SJCRH30 (cell line): Measurements from ENCODE around the gene CMTM1. TPM values are rescaled to one million over a fixed set of nuclear protein-coding genes. Genes with fewer than 3 reads are reported as not detected.
"Not testable (repeated sequence)": the region's sequence is repeated elsewhere in the genome, so short reads cannot be mapped to it uniquely, and the experiment has no call there.

Experiments
- DNase-seq, 2 experiments: peaks; one replicate each; pipeline ENCODE4 v3.0.0-alpha.2; 2015 to 2020
- H3K27ac ChIP-seq: fragments of 250-450 bp; sonication (Bioruptor Pico); 2 replicates; pipeline ENCODE4 v1.5.1; 2020; ENCODE audit warnings: mild to moderate bottlenecking, moderate library complexity
- H3K27me3 ChIP-seq: fragments of 250-450 bp; sonication (Bioruptor Pico); 2 replicates; pipeline ENCODE4 v1.5.1; 2020; ENCODE audit warnings: mild to moderate bottlenecking, moderate library complexity
- H3K36me3 ChIP-seq: fragments of 250-450 bp; sonication (Bioruptor Pico); 2 replicates; pipeline ENCODE4 v1.5.1; 2020; ENCODE audit warnings: mild to moderate bottlenecking, moderate library complexity
- H3K4me1 ChIP-seq: fragments of 250-450 bp; sonication (Bioruptor Pico); 2 replicates; pipeline ENCODE4 v1.5.1; 2020; ENCODE audit warnings: mild to moderate bottlenecking, moderate library complexity
- H3K4me3 ChIP-seq: fragments of 250-450 bp; sonication (Bioruptor Pico); 2 replicates; pipeline ENCODE4 v1.5.1; 2020; ENCODE audit warnings: mild to moderate bottlenecking, moderate library complexity
- H3K9me3 ChIP-seq: fragments of 250-450 bp; sonication (Bioruptor Pico); replicated peaks from 2 replicates; pipeline ENCODE4 v1.5.1; 2020; ENCODE audit warnings: mild to moderate bottlenecking, moderate library complexity
- total RNA-seq: library from RNA; depleted of rRNA; stranded (reverse); fragments of >200 nt; shearing (Covaris generic); gene quantifications from 2 replicates; pipeline ENCODE4 v1.2.3, GENCODE V29; 2014

Gene CMTM1
- total RNA-seq, 1 experiment from 2014 or later = 8.2 TPM

DNA sequence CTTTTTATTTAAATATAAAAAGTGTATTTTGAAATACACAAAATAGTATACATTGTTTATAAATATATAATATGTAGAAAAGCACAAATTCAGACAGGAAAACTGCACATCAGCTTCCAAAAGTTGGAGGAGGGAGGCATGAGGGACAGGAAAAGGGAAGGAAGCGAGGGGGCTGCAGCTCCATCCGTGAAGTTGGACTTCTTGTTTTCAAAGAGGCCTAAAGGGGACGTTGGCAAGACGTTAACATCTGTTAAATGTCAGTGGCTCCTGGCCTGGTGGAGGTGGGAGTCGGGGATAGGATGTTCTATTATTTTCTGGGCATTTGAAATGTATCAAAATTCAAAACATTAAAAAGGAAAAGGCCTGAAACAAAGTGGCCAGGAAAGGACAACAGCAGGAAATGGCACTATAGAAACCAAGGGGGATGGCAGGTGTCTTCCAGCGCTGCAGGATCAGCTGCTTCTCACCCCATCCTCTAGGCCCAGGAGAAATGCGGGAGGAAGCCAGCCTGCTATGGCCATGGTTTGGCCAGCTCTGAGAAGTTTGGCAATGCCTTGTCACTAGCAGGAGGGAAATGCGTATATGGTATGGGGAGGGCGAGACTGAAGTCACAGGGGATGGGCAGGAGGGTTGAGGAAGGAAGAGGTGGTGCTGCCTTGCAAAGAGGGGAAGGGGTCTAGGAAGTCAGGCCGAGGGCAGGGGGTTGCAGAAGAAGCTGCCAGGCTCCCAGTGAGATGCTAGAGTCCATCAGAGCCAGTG is 19.4 kb downstream of the CMTM1 start:
- Histone ChIP-seq H3K27me3 (no peaks in the 10 kb centered on the region), H3K9me3 (no peaks in the 10 kb centered on the region), H3K36me3 (0 out of 2 replicates have a peak, but pooled peaks cover 2% of the 10 kb centered on the region), H3K27ac (no peak overlapping the region), H3K4me1 (peaks cover 14% of the 10 kb centered on the region), H3K4me3 (no peak overlapping the region)
- no peak for DNase-seq

DNA sequence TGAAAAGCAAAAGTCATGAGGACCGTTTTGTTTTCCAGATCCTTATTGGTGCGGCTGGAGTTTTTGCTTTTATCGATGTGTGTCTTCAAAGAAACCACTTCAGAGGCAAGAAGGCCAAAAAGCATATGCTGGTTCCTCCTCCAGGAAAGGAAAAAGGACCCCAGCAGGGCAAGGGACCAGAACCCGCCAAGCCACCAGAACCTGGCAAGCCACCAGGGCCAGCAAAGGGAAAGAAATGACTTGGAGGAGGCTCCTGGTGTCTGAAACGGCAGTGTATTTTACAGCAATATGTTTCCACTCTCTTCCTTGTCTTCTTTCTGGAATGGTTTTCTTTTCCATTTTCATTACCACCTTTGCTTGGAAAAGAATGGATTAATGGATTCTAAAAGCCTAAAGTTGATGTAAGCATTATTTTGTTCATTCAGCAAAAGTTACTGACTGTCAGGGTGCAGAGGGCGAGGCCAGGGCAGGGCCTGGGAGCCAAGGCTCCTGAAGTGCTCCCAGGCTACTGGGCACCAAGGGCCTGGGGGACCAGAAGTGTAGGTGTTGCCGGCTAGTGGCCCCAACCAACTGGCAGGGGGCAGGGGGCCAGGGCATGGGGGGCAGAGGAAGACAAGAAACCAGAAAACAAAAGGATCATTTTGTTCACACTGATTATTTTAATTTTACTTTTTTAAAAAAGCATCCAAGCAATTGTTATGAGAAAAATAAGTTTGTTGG is 21.8 kb downstream of the CMTM1 start:
- H3K36me3 ChIP-seq = no peaks in the 10 kb centered on the region
- no peak overlapping the region for H3K27ac ChIP-seq
- no peak overlapping the region for H3K4me3 ChIP-seq
- no peaks in the 10 kb centered on the region for H3K27me3 ChIP-seq
- no peaks in the 10 kb centered on the region for H3K9me3 ChIP-seq
- H3K4me1 ChIP-seq = no peaks in the 10 kb centered on the region
- DNase-seq = no peak

- H3K27ac ChIP-seq = no peak overlapping the region
- no peaks in the 10 kb centered on the region for H3K27me3 ChIP-seq
- DNase-seq = peak; percentile 49 to 58
- H3K36me3 ChIP-seq = no peaks in the 10 kb centered on the region
- H3K4me3 ChIP-seq = no peak overlapping the region
- no peaks in the 10 kb centered on the region for H3K4me1 ChIP-seq
- no peaks in the 10 kb centered on the region for H3K9me3 ChIP-seq
Observed at GRCh38 chr16:66588981-66589713, 22.9 kb downstream of the CMTM1 start.

DNA sequence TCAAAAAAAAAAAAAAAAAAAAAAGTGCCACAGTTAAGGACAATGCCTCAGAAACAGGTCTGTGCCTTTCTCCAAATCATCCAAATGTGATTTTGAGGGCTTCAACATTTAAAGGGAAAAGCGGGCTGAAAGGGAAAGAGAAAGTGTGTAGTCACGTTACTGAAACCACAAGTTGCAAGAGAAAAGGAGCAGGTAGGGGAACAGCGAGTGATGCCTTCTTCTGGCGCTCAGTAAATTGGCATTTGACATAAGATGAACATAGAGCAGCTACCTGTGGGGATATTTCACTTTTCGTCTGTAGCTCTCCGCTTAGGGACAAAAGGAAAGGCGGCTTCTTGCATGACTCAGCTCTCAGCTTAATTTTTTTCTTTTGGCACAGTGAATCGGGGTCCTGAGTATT is 24.1 kb downstream of the CMTM1 start:
- H3K27ac ChIP-seq = no peak overlapping the region
- H3K4me3 ChIP-seq = no peak overlapping the region
- H3K27me3 ChIP-seq = no peaks in the 10 kb centered on the region
- DNase-seq = no peak
- no peaks in the 10 kb centered on the region for H3K36me3 ChIP-seq
- H3K9me3 ChIP-seq = no peaks in the 10 kb centered on the region
- H3K4me1 ChIP-seq = no peaks in the 10 kb centered on the region

DNA sequence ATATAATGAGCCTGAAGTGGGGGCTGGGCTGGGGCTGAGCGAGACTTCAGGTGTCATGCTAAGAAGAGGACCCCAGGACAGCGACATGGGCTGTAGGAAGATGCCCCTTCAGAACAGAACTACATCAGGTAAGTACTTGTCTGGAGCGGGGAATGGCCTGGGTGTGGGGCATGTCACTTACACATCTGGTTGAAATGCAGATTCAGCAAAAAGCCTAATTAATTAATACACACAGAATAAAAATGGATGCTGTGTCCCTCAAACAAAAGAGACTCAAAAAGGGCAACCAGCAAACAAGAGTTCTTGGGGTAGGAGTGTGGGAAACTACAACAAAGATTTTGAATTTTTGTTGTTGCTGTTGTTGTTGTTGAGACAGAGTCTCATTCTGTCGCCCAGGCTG is 24.8 kb downstream of the CMTM1 start:
- no peak overlapping the region for H3K27ac ChIP-seq
- no peaks in the 10 kb centered on the region for H3K9me3 ChIP-seq
- H3K4me3 ChIP-seq = no peak overlapping the region
- DNase-seq = no peak
- no peaks in the 10 kb centered on the region for H3K4me1 ChIP-seq
- H3K36me3 ChIP-seq = no peaks in the 10 kb centered on the region
- no peaks in the 10 kb centered on the region for H3K27me3 ChIP-seq

DNA sequence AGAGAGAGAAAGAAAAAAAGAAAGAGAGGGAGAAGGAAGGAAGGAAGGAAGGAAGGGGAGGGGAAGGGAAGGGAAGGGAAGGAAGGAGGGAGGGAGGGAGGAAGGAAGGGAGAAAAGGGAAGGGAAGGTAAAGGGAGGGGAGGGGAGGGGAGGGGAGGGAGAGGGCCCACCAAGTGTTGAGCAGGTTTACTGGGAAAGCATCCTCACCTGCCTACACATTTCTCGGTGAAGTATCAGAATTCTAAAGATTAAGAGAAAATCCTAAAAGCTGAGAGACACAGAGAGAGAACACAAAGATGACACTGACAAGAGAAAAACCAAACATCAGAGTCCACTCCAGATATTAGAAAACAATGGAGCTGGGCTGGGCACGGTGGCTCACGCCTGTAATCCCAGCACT is 26.0 kb downstream of the CMTM1 start:
- Histone ChIP-seq H3K9me3 (no peaks in the 10 kb centered on the region), H3K36me3 (no peaks in the 10 kb centered on the region), H3K4me3 (no peak overlapping the region), H3K27ac (no peak overlapping the region), H3K4me1 (no peaks in the 10 kb centered on the region), H3K27me3 (no peaks in the 10 kb centered on the region)
- DNase-seq = no peak

- H3K27me3 ChIP-seq = no peaks in the 10 kb centered on the region
- H3K9me3 ChIP-seq = no peaks in the 10 kb centered on the region
- H3K36me3 ChIP-seq = no peaks in the 10 kb centered on the region
- H3K4me1 ChIP-seq = no peaks in the 10 kb centered on the region
- no peak overlapping the region for H3K27ac ChIP-seq
- no peak for DNase-seq
- no peak overlapping the region for H3K4me3 ChIP-seq
Observed at GRCh38 chr16:66592814-66593213, 26.6 kb downstream of the CMTM1 start.

DNA sequence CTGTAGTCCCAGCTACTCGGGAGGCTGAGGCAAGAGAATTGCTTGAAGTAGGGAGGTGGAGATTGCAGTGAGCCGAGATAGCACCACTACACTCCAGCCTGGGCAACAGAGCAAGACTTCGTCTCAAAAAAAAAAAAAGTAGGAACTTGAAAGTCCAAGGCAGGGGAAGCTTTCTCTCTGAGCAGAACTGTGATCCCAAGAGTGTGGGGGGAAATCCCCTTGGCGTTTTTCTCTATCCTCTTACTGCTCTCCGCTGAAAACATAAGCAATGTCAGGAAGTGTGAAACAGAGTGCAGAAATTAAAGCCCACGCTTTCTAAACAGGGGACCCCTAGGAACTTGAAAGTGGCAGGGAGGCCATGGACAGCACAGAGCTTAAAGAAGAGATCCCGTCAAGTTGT is 28.5 kb downstream of the CMTM1 start:
- Histone ChIP-seq H3K4me3 (no peak overlapping the region), H3K27me3 (no peaks in the 10 kb centered on the region), H3K9me3 (no peaks in the 10 kb centered on the region), H3K4me1 (no peaks in the 10 kb centered on the region), H3K36me3 (no peaks in the 10 kb centered on the region), H3K27ac (no peak overlapping the region)
- DNase-seq = no peak

- DNase-seq, H3K27me3 ChIP-seq, H3K4me3 ChIP-seq, H3K4me1 ChIP-seq, H3K27ac ChIP-seq, H3K36me3 ChIP-seq, H3K9me3 ChIP-seq: not testable (repeated sequence)
Observed at GRCh38 chr16:66596559-66596958, 30.3 kb downstream of the CMTM1 start.

- H3K9me3 ChIP-seq = no peaks in the 10 kb centered on the region
- no peaks in the 10 kb centered on the region for H3K36me3 ChIP-seq
- no peak for DNase-seq
- H3K4me1 ChIP-seq = no peaks in the 10 kb centered on the region
- H3K27ac ChIP-seq = no peak overlapping the region
- no peak overlapping the region for H3K4me3 ChIP-seq
- H3K27me3 ChIP-seq = no peaks in the 10 kb centered on the region
Observed at GRCh38 chr16:66596986-66597848, 31.0 kb downstream of the CMTM1 start.

DNA sequence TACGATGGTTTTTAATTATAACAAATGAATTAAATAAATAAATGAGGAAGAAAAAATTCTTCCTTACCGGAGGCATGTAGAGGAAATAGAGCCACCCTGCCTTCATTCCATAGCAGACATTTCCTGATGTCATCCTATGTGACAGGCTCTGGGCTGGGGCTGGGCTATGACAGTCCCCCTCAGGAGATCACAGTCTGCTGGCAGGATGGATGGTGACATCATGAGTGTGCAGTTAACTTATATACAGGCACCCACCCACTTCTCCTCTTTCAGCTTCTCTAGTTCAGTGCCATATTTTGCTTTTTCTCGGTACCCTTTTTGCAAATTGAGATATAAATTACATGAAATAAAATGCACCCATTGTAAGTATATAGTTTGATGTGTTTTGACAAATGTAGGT is 31.9 kb downstream of the CMTM1 start:
- no peak overlapping the region for H3K27ac ChIP-seq
- no peaks in the 10 kb centered on the region for H3K36me3 ChIP-seq
- no peaks in the 10 kb centered on the region for H3K4me1 ChIP-seq
- no peaks in the 10 kb centered on the region for H3K27me3 ChIP-seq
- H3K9me3 ChIP-seq = no peaks in the 10 kb centered on the region
- DNase-seq = no peak
- H3K4me3 ChIP-seq = no peak overlapping the region

GRCh38 chr16:66599726-66600125 is 33.5 kb downstream of the CMTM1 start:
- no peak overlapping the region for H3K27ac ChIP-seq
- no peak for DNase-seq
- H3K4me1 ChIP-seq = no peaks in the 10 kb centered on the region
- no peaks in the 10 kb centered on the region for H3K36me3 ChIP-seq
- H3K9me3 ChIP-seq = no peaks in the 10 kb centered on the region
- H3K4me3 ChIP-seq = no peak overlapping the region
- H3K27me3 ChIP-seq = no peaks in the 10 kb centered on the region

DNA sequence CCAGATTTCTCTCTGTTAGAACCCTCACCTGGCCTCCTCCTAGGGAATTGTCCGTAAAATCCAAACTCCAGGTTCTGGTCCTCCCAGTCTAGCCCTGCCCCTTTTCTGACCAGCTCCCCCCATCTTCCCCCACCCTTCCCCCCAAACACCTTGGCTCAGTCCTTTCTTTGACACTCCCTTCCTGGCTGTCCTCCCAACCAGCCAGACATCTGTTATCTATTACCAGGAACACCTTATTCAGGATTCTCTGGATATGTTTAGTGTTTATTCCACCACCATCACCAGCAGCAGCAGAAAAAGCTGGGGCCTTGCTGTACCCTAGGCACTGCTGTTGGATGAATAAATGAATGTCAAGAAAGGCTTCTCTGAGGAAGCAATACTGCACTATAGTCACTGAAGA is 34.2 kb downstream of the CMTM1 start:
- Histone ChIP-seq H3K4me1 (no peaks in the 10 kb centered on the region), H3K27ac (no peak overlapping the region), H3K36me3 (no peaks in the 10 kb centered on the region), H3K4me3 (no peak overlapping the region), H3K9me3 (no peaks in the 10 kb centered on the region), H3K27me3 (no peaks in the 10 kb centered on the region)
- no peak for DNase-seq

DNA sequence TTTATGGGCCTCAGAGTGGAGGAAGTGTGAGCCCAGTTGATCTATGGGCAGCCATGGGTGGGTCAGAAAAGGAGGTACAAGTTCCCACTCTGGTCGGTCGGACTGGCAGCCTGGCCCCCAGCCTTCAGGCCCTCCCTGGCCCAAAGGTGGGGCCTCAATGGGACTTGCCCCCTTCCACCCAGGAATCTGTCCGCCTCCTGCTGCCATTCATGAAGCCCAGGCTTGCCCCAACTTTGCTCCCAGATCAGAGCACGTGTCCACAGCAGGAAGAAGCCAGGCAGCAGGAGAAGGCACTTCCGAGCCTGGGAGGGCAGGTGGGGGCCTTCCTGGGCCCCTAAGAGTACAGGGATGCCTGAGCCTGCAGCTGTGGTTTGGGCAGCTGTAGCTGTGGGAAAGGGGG is 35.2 kb downstream of the CMTM1 start:
- no peak overlapping the region for H3K27ac ChIP-seq
- DNase-seq = no peak
- no peaks in the 10 kb centered on the region for H3K9me3 ChIP-seq
- no peaks in the 10 kb centered on the region for H3K27me3 ChIP-seq
- H3K4me3 ChIP-seq = no peak overlapping the region
- no peaks in the 10 kb centered on the region for H3K4me1 ChIP-seq
- no peaks in the 10 kb centered on the region for H3K36me3 ChIP-seq
